OCI-LY3 (cell line): ENCODE measurements around the gene CSKMT.

ENCODE experiments used
- CTCF ChIP-seq: fragments of 200-600, 300-600 bp; sonication (generic); IDR thresholded peaks from 2 replicates; pipeline ENCODE4 v1.5.1; 2014; ENCODE audit warnings: antibody characterized with exemption, low read length, low read depth
- EZH2phosphoT487 ChIP-seq: fragments of 200-600 bp; shearing (Covaris generic); IDR thresholded peaks from 2 replicates; pipeline ENCODE4 v1.6.1; 2018; ENCODE audit warnings: antibody characterized with exemption, mixed run types, low read depth

GRCh38 chr11:62710001-62710345, 44.9 kb downstream of the CSKMT start:
- TF ChIP-seq CTCF (no peak), EZH2phosphoT487 (no peak)
